ENCODE measurements around the gene PPA1.

GRCh38 chr10:70197235-70197945, 35.8 kb downstream of the PPA1 start:
- TF ChIP-seq RAD21 (conservative IDR thresholded peaks at IDR 0.05) = no peak
- TF ChIP-seq CTCF (IDR thresholded peaks at IDR 0.05; ENCODE audit: poor library complexity, severe bottlenecking) = no peak

Measured in neural cell (in vitro differentiated cells).